Measurements from ENCODE around the gene FOCAD. TPM values are rescaled to one million over a fixed set of nuclear protein-coding genes. Genes with fewer than 3 reads are reported as not detected.

The FOCAD gene
- total and polyA plus RNA-seq, 3 experiments from 2014 or later: 16.1 to 25.9 (median 24.8) TPM

DNA sequence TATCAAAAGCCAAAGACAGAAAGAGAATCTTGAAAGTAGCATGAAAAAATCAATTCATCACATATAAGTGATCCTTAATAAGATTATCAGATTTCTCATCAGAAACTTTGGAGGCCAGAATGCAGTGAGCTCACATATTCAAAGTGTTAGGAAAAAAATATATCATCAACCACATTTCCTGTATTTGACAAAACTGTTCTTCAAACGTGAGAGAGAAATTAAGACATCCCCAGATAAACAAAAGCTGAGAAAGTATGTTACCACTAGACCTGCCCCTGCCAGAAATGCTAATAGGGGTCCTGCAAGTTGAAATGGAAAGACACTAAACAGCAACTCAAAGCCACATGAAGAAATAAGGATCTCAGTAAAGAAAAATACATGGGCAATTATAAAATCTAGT lies 317.5 kb downstream of the FOCAD start:
- no peaks in the 10 kb centered on the region for H3K9me3 ChIP-seq (ENCODE audit: low read length)
- no peak overlapping the region for H3K4me3 ChIP-seq (ENCODE audit: low read length)
- H3K36me3 ChIP-seq (ENCODE audit: insufficient read depth, low read length): peaks cover 19% of the 10 kb centered on the region
- H3K27me3 Mint-ChIP-seq: no peaks in the 10 kb centered on the region
- H3K4me1 Mint-ChIP-seq: peaks cover 37 to 60% (median 52%) of the 10 kb centered on the region in 3 donors
- CTCF ChIA-PET: interaction anchor here (1.2 to 1.5 kb wide), 2 partner anchors 13 to 29 kb away, joined by 4 to 6 read pairs; no protein-coding TSS in a partner anchor
- H3K27ac Mint-ChIP-seq: peak overlapping the region; percentile 76 to 93 (median 80)
- H3K36me3 Mint-ChIP-seq: peaks cover 28 to 50% (median 33%) of the 10 kb centered on the region in 3 donors
- DNase-seq: peak in 2 of 5 donors; percentile 34 to 55
- H3K9me3 Mint-ChIP-seq: peaks cover 2 to 11% (median 5%) of the 10 kb centered on the region in 5 donors
- peaks cover 22% of the 10 kb centered on the region for H3K4me1 ChIP-seq (ENCODE audit: insufficient read depth, low read length)
- POLR2A ChIA-PET: interaction anchor here (0.5 to 1.4 kb wide), 2 partner anchors 29 to 30 kb away, joined by 4 to 8 read pairs; partner anchors contain the start of gene HACD4
- H3K27me3 ChIP-seq (ENCODE audit: insufficient read depth, low read length, poor library complexity, severe bottlenecking): no peaks in the 10 kb centered on the region
- peak overlapping the region; percentile 3 to 66 (median 45) for H3K4me3 Mint-ChIP-seq
- no peak overlapping the region for H3K27ac ChIP-seq (ENCODE audit: low read depth, low read length)

DNA sequence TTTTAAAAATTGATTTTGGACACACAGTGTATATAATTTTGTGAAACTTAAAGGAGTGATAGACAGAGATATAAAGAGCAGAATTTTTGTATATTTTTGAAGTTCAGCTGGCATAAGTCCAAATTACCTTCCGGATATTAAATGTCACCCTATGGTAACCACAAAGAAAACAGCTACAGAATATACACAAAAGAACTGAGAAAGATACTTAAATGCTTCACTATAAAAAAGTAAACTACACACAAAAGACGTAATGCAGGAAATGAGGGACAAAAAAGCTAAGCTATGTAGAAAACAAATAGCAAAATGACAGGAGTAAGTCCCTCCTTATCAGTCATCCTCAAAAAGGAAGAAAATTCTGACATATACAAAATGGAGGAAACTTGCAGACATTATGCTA lies 318.0 kb downstream of the FOCAD start:
- Histone ChIP-seq H3K36me3 (ENCODE audit: insufficient read depth, low read length) (peaks cover 22% of the 10 kb centered on the region), H3K27ac (ENCODE audit: low read depth, low read length) (no peak overlapping the region), H3K4me1 (ENCODE audit: insufficient read depth, low read length) (peaks cover 17% of the 10 kb centered on the region), H3K27me3 (ENCODE audit: insufficient read depth, low read length, poor library complexity, severe bottlenecking) (no peaks in the 10 kb centered on the region), H3K9me3 (ENCODE audit: low read length) (no peaks in the 10 kb centered on the region), H3K4me3 (ENCODE audit: low read length) (peak overlapping the region; percentile 4)
- Mint-ChIP-seq H3K9me3 (peaks cover 2 to 11% (median 5%) of the 10 kb centered on the region in 5 donors), H3K4me1 (peaks cover 33 to 55% (median 48%) of the 10 kb centered on the region in 3 donors), H3K4me3 (peak overlapping the region; percentile 3 to 66 (median 45)), H3K36me3 (peaks cover 33 to 55% (median 34%) of the 10 kb centered on the region in 3 donors), H3K27ac (peak overlapping the region; percentile 76 to 93 (median 80)), H3K27me3 (no peaks in the 10 kb centered on the region)
- POLR2A ChIA-PET: interaction anchor here (0.5 to 1.4 kb wide), 2 partner anchors 28 to 29 kb away, joined by 4 to 8 read pairs; partner anchors contain the start of gene HACD4
- CTCF ChIA-PET: interaction anchor here (1.2 to 1.5 kb wide), 2 partner anchors 13 to 29 kb away, joined by 4 to 6 read pairs; no protein-coding TSS in a partner anchor
- DNase-seq: peak in 2 of 5 donors; percentile 3 to 24

- POLR2A ChIA-PET: no interaction called here
- no peaks in the 10 kb centered on the region for H3K27me3 ChIP-seq (ENCODE audit: insufficient read depth, low read length, poor library complexity, severe bottlenecking)
- no peaks in the 10 kb centered on the region for H3K9me3 ChIP-seq (ENCODE audit: low read length)
- no peaks in the 10 kb centered on the region for H3K4me1 ChIP-seq (ENCODE audit: insufficient read depth, low read length)
- Mint-ChIP-seq H3K9me3 (no peaks in the 10 kb centered on the region), H3K27me3 (no peaks in the 10 kb centered on the region), H3K27ac (peak overlapping the region in 2 of 8 donors; percentile 54 to 86), H3K36me3 (peaks cover 20 to 80% (median 39%) of the 10 kb centered on the region in 3 donors), H3K4me1 (peaks cover 12 to 50% (median 27%) of the 10 kb centered on the region in 3 donors), H3K4me3 (no peak overlapping the region)
- CTCF ChIA-PET: no interaction called here
- DNase-seq: no peak
- H3K4me3 ChIP-seq (ENCODE audit: low read length): no peak overlapping the region
- H3K36me3 ChIP-seq (ENCODE audit: insufficient read depth, low read length): no peaks in the 10 kb centered on the region
- H3K27ac ChIP-seq (ENCODE audit: low read depth, low read length): no peak overlapping the region
Measured at GRCh38 chr9:21015129-21015815, 331.2 kb downstream of the FOCAD start.

- Mint-ChIP-seq H3K27me3 (no peaks in the 10 kb centered on the region), H3K27ac (peak overlapping the region in 2 of 8 donors; percentile 20 to 38), H3K36me3 (peaks cover 20 to 77% (median 35%) of the 10 kb centered on the region in 3 donors), H3K4me3 (no peak overlapping the region), H3K9me3 (no peaks in the 10 kb centered on the region), H3K4me1 (peaks cover 16 to 49% (median 34%) of the 10 kb centered on the region in 3 donors)
- Histone ChIP-seq H3K4me1 (ENCODE audit: insufficient read depth, low read length) (no peaks in the 10 kb centered on the region), H3K27me3 (ENCODE audit: insufficient read depth, low read length, poor library complexity, severe bottlenecking) (no peaks in the 10 kb centered on the region), H3K9me3 (ENCODE audit: low read length) (no peaks in the 10 kb centered on the region), H3K4me3 (ENCODE audit: low read length) (no peak overlapping the region), H3K36me3 (ENCODE audit: insufficient read depth, low read length) (no peaks in the 10 kb centered on the region), H3K27ac (ENCODE audit: low read depth, low read length) (no peak overlapping the region)
- ChIA-PET CTCF (no interaction called here), POLR2A (no interaction called here)
- no peak for DNase-seq
Measured at GRCh38 chr9:21015995-21016394, 331.9 kb downstream of the FOCAD start.

DNA sequence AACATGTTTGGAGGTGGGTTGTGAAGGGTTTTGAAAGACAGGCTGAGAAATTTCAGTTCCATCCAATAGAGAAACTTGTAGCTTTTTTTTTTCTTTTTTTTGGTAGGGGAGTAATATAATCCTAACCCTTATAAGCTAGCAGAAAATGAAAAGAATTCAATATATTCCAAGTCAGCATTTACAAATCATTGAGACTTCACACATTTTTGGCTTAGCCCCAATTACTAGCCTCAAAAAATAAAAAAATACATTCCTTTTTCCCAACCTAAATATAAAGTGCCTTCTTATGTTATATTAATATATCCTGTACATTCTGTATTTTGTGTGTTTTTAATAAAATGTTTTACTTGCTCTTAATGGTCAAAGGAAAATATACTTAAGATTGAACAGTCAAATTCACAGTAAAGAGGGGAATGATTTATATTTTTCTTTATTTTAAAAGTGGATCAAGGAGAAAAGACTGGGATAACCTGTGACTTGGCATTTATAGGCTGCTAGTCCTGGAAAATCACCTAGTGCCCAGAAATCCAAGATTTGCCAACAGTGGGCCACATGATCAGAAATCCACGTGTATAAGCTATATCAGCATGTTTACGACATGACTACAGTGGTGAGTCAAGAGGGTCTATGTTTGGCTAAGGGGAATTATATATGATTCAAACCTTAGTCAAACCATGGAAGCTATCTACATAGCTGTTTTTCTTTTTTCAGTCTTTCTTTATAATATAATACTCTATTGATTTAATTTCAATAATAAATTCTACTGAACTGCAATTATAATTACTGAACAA lies 332.8 kb downstream of the FOCAD start:
- CTCF ChIA-PET: interaction anchor here (1.6 kb wide), 1 partner anchor 15 kb away, joined by 3 read pairs; the partner anchor contains the start of gene HACD4
- no peaks in the 10 kb centered on the region for H3K9me3 Mint-ChIP-seq
- no peaks in the 10 kb centered on the region for H3K4me1 ChIP-seq (ENCODE audit: insufficient read depth, low read length)
- no peaks in the 10 kb centered on the region for H3K27me3 Mint-ChIP-seq
- no peak overlapping the region for H3K4me3 ChIP-seq (ENCODE audit: low read length)
- no peak overlapping the region for H3K4me3 Mint-ChIP-seq
- no peak overlapping the region for H3K27ac ChIP-seq (ENCODE audit: low read depth, low read length)
- H3K36me3 Mint-ChIP-seq: peaks cover 22 to 76% (median 36%) of the 10 kb centered on the region in 3 donors
- peaks cover 22 to 51% (median 42%) of the 10 kb centered on the region in 3 donors for H3K4me1 Mint-ChIP-seq
- H3K27me3 ChIP-seq (ENCODE audit: insufficient read depth, low read length, poor library complexity, severe bottlenecking): no peaks in the 10 kb centered on the region
- H3K27ac Mint-ChIP-seq: peak overlapping the region in 1 of 8 donors; percentile 24
- DNase-seq: no peak
- no peaks in the 10 kb centered on the region for H3K9me3 ChIP-seq (ENCODE audit: low read length)
- H3K36me3 ChIP-seq (ENCODE audit: insufficient read depth, low read length): no peaks in the 10 kb centered on the region
- POLR2A ChIA-PET: no interaction called here

GRCh38 chr9:21018177-21018576 lies 334.1 kb downstream of the FOCAD start:
- Mint-ChIP-seq H3K27me3 (no peaks in the 10 kb centered on the region), H3K4me3 (no peak overlapping the region), H3K27ac (peak overlapping the region in 2 of 8 donors; percentile 8 to 34), H3K36me3 (peaks cover 30 to 75% (median 40%) of the 10 kb centered on the region in 3 donors), H3K9me3 (peaks cover 0 to 3% (median 0%) of the 10 kb centered on the region in 5 donors), H3K4me1 (peaks cover 26 to 60% (median 47%) of the 10 kb centered on the region in 3 donors)
- no peaks in the 10 kb centered on the region for H3K9me3 ChIP-seq (ENCODE audit: low read length)
- ChIA-PET CTCF (interaction anchor here (1.6 kb wide), 1 partner anchor 13 kb away, joined by 3 read pairs; the partner anchor contains the start of gene HACD4), POLR2A (no interaction called here)
- H3K4me1 ChIP-seq (ENCODE audit: insufficient read depth, low read length): no peaks in the 10 kb centered on the region
- no peak overlapping the region for H3K4me3 ChIP-seq (ENCODE audit: low read length)
- DNase-seq: no peak
- no peak overlapping the region for H3K27ac ChIP-seq (ENCODE audit: low read depth, low read length)
- no peaks in the 10 kb centered on the region for H3K36me3 ChIP-seq (ENCODE audit: insufficient read depth, low read length)
- H3K27me3 ChIP-seq (ENCODE audit: insufficient read depth, low read length, poor library complexity, severe bottlenecking): no peaks in the 10 kb centered on the region

- Mint-ChIP-seq H3K36me3 (peaks cover 25 to 69% (median 38%) of the 10 kb centered on the region in 3 donors), H3K27me3 (no peaks in the 10 kb centered on the region), H3K9me3 (peaks cover 0 to 3% (median 0%) of the 10 kb centered on the region in 5 donors), H3K27ac (peak overlapping the region in 2 of 8 donors; percentile 27 to 48), H3K4me1 (peaks cover 57 to 72% (median 67%) of the 10 kb centered on the region in 3 donors), H3K4me3 (peak overlapping the region in 1 of 7 donors; percentile 27)
- ChIA-PET POLR2A (no interaction called here), CTCF (interaction anchor here (0.7 to 0.9 kb wide), 2 partner anchors 13 to 488 kb away, joined by 3 read pairs; no protein-coding TSS in a partner anchor)
- no peak overlapping the region for H3K4me3 ChIP-seq (ENCODE audit: low read length)
- H3K9me3 ChIP-seq (ENCODE audit: low read length): no peaks in the 10 kb centered on the region
- H3K36me3 ChIP-seq (ENCODE audit: insufficient read depth, low read length): no peaks in the 10 kb centered on the region
- no peak for DNase-seq
- peaks cover 3% of the 10 kb centered on the region for H3K4me1 ChIP-seq (ENCODE audit: insufficient read depth, low read length)
- no peak overlapping the region for H3K27ac ChIP-seq (ENCODE audit: low read depth, low read length)
- no peaks in the 10 kb centered on the region for H3K27me3 ChIP-seq (ENCODE audit: insufficient read depth, low read length, poor library complexity, severe bottlenecking)
Measured at GRCh38 chr9:21023861-21024260, 339.8 kb downstream of the FOCAD start.

All from CD8-positive, alpha-beta memory T cell (primary cell).